ENCODE data around the gene FRK.

DNA sequence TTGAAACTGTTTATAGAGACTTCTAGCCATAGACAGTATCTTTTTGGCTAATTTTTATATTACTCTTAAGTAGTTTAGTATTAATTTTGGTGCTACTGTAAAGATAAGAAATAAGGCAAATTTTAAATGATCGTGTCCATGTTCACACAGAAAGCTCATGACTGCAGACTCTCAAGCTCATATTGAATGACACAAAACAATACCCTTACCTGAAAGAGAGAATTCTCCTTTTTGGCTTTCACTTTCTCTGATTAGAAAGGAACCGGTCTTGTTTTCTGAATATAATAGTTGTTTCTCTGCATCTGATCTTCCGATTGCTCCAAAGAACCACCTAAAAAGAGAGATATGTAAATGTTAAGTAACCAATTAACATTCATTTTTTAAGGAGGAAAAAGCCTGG is 57.0 kb downstream of the FRK start:
- TF ChIP-seq, protein P1, sequence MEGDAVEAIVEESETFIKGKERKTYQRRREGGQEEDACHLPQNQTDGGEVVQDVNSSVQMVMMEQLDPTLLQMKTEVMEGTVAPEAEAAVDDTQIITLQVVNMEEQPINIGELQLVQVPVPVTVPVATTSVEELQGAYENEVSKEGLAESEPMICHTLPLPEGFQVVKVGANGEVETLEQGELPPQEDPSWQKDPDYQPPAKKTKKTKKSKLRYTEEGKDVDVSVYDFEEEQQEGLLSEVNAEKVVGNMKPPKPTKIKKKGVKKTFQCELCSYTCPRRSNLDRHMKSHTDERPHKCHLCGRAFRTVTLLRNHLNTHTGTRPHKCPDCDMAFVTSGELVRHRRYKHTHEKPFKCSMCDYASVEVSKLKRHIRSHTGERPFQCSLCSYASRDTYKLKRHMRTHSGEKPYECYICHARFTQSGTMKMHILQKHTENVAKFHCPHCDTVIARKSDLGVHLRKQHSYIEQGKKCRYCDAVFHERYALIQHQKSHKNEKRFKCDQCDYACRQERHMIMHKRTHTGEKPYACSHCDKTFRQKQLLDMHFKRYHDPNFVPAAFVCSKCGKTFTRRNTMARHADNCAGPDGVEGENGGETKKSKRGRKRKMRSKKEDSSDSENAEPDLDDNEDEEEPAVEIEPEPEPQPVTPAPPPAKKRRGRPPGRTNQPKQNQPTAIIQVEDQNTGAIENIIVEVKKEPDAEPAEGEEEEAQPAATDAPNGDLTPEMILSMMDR (IDR thresholded peaks at IDR 0.05), result no peak
- TF ChIP-seq POLR2A (IDR thresholded peaks at IDR 0.05), result no peak
